Neural progenitor cell (in vitro differentiated cells): ENCODE measurements around the gene TMEM139.

Source experiments
- EZH2 ChIP-seq: fragments of 200-600 bp; sonication (generic); IDR thresholded peaks from 2 replicates; pipeline ENCODE4 v1.6.1; 2017; ENCODE audit warnings: antibody characterized with exemption, mild to moderate bottlenecking, moderate library complexity
- EZH2phosphoT487 ChIP-seq: fragments of 200-600 bp; sonication (generic); IDR thresholded peaks from 2 replicates; pipeline ENCODE4 v1.6.1; 2017; ENCODE audit warnings: antibody characterized with exemption
- TF ChIP-seq, protein P1 (sequence below): fragments of 200-600 bp; sonication (generic); IDR thresholded peaks from 2 replicates; pipeline ENCODE4 v1.5.1; 2017; ENCODE audit warnings: antibody characterized with exemption, mild to moderate bottlenecking

GRCh38 chr7:143258831-143259230, 25.9 kb upstream of the TMEM139 start:
- TF ChIP-seq, protein P1, sequence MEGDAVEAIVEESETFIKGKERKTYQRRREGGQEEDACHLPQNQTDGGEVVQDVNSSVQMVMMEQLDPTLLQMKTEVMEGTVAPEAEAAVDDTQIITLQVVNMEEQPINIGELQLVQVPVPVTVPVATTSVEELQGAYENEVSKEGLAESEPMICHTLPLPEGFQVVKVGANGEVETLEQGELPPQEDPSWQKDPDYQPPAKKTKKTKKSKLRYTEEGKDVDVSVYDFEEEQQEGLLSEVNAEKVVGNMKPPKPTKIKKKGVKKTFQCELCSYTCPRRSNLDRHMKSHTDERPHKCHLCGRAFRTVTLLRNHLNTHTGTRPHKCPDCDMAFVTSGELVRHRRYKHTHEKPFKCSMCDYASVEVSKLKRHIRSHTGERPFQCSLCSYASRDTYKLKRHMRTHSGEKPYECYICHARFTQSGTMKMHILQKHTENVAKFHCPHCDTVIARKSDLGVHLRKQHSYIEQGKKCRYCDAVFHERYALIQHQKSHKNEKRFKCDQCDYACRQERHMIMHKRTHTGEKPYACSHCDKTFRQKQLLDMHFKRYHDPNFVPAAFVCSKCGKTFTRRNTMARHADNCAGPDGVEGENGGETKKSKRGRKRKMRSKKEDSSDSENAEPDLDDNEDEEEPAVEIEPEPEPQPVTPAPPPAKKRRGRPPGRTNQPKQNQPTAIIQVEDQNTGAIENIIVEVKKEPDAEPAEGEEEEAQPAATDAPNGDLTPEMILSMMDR = no peak
- TF ChIP-seq EZH2 = no peak
- TF ChIP-seq EZH2phosphoT487 = no peak
